ENCODE results near the gene VPS37B.

Gene VPS37B

GRCh38 chr12:122851820-122852219 is 44.1 kb downstream of the VPS37B start:
- DNase-seq, result no peak

- DNase-seq, result no peak
Measured at GRCh38 chr12:122850695-122851350, 45.1 kb downstream of the VPS37B start.

DNA sequence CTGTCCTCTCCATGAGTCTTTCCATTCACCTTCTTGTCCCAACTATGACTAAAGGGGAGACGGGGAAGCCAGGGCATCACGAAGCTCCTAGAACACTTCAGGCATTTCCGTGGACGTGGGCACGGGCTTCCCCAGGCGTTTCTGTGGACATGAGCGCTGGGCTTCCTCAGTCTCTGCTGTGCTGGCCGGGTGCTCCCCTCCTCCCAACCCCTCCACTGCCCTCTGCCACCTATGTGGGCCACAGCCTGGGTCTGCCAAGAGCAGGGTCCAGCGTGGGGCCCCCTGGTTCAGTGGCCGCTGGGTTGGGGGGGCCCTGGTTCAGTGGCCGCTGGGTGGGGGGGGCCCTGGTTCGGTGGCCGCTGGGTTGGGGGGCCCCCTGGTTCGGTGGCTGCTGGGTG is 45.9 kb downstream of the VPS37B start:
- DNase-seq, result no peak

- DNase-seq, result no peak
Measured at GRCh38 chr12:122849352-122850047, 46.4 kb downstream of the VPS37B start.

DNA sequence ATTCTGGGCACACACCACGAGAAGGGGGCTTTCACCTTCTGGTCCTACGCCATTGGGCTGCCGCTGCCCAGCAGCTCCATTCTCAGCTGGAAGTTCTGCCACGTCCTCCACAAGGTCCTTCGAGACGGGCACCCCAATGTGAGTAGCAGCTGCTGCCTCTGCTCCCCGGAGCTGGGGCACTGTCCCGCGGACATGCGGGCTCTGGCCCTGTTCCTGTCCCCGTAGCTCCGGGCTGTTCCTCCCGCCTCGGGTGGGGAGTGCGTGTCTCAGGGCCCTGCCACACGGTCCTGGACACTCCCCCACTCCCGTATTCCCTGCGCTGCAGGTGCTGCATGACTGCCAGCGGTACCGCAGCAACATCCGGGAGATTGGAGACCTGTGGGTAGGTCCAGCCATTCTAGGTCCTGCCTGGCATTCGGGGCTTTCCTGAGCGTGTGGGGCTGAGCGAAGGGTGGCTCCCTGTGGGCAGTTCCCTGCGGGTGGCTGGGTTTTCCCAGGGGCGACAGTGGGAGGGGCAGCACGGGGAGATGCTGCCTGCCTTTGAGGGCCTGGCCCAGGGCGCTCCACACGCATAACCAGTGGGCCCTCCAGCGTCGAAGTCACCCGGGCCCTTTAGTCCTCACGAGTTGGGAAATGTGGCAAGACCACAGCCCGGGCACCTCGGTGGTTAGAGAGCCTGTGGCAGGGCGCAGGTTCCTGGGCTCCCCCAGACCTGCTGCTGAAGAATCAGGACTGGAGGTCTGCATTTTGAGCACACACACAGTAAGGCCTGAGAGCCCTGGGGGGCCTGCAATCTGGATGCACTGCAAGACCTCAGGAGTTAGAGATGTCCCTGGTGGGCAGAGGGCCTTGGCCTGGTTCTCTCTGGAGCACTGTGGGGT is 47.2 kb downstream of the VPS37B start:
- DNase-seq, result no peak

- DNase-seq, result no peak
Measured at GRCh38 chr12:122847921-122848421, 48.0 kb downstream of the VPS37B start.

DNA sequence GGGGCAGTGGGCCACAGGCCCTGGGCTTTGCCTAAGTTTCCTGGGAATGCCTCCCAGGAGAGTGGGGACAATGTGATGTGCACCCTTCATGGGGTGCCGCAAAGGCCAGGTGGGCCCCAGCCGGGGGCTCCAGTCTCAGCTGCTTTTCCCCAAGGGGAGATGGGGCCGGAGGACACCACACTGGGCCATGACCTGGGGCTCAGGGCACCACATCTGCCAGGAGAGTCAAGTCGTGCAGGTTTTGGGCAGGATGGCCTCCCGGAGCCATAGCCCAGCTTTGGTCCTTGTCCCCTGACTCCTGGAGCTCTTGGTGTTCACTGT is 48.4 kb downstream of the VPS37B start:
- DNase-seq, result no peak

GRCh38 chr12:122846622-122847515 is 49.1 kb downstream of the VPS37B start:
- DNase-seq, result no peak

DNA sequence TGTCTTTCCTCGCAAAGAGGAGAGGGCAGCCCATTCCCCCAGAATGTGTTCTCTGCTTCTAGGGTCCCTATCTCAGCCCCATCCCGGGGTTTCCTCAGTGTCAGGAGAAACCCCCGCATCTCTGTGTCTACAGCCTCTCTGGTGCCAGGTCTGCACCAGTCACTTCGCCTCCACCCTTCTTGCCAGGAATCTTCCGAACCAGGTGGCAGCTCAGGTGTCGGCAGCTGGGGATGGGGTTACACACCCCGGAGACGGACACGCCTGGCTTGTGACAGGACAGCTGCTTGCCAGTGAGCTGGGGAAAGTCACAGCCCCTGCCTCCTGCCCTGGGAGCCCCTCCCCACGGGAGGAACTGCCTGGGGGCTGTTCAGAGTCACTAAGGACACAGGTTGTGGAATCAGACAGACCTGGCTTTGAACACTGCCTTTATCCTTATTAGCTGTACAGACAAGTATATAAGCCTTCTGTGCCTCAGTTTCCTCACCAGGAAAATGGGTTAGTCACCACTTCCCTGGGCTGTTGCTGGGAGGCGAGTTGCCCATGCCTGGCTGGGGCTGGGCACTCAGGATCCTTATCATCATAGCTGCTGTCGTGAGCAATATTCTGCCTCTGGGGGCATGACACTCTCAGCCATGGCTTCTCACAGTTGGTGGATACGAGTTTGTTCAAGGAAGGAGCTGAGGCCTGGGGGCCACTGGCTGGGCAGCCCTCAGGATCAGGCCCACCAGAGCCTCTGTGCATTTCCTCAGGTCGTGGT is 49.9 kb downstream of the VPS37B start:
- DNase-seq, result no peak

GRCh38 chr12:122845041-122845864 is 50.7 kb downstream of the VPS37B start:
- no peak for DNase-seq

DNA sequence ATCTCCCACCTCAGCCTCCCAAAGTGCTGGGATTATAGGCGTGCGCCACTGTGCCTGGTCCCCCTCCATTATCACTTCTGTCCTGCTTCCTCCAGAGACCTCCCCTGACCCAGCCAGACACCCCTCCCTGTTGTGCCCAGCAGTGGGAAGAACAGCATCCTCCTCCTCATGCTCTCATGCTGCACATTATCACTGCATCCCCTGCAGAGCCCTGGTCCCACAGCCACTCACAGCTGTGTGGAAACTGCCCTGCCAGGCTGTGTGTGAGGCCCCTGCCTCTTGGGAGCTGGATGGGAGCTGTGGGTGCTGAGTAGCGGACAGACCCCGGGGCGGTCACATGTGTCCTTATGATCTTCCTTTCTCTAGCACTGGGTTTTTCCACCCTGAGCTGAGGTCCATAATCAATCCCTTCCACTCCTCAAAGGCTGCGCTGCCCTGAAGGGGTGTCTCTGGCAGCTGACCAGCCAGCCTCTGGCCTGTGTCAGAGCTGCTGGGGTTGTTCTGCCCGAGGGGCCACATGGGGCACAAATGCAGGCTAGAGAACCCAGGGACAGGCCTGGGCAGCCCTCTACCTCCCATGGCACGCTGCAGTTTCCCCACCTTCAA is 51.5 kb downstream of the VPS37B start:
- no peak for DNase-seq

- no peak for DNase-seq
Measured at GRCh38 chr12:122843455-122843854, 52.5 kb downstream of the VPS37B start.

DNA sequence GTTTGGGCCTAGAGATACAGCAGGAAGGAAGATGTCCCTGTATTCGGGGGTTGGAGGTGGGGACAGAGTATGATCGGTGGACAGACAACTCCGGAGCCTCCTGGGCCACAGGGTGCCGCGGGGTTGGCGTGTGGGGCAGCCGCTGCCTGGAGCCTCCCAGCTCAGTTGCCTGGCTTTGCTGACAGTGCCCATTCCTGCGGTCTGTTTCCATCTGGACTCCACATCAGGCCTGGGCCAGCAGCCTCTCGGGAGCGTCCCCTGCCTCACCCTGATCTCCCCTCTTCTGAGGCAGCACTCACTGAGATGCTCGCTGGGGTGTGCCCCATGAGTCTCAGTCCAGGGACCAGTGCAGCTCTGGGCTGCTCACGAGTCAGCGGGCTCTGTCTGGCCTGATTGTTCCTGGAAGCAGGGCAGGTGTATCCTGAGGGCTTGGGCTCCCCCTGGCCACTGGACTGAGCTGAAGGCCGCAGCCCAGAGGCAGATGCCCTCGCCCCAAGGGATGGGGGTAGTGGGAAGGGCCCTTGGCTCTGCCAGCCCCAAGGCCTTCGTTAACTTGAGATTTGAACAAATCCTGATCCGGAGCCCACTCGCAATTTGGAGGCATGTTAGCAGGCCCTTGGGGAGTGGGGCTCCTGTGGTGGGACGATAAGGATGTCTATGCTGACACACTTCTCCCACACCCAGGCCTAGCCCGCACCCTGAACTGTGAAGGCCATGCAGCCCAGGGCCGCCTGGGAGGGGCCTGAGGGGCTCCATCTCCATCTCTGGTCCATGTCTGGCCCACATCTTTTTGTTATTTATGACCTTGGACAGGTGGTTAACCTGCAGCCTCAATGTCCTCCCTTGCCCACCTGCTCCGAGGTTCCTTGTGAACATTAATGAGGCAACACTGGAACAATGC is 53.2 kb downstream of the VPS37B start:
- DNase-seq, result no peak

DNA sequence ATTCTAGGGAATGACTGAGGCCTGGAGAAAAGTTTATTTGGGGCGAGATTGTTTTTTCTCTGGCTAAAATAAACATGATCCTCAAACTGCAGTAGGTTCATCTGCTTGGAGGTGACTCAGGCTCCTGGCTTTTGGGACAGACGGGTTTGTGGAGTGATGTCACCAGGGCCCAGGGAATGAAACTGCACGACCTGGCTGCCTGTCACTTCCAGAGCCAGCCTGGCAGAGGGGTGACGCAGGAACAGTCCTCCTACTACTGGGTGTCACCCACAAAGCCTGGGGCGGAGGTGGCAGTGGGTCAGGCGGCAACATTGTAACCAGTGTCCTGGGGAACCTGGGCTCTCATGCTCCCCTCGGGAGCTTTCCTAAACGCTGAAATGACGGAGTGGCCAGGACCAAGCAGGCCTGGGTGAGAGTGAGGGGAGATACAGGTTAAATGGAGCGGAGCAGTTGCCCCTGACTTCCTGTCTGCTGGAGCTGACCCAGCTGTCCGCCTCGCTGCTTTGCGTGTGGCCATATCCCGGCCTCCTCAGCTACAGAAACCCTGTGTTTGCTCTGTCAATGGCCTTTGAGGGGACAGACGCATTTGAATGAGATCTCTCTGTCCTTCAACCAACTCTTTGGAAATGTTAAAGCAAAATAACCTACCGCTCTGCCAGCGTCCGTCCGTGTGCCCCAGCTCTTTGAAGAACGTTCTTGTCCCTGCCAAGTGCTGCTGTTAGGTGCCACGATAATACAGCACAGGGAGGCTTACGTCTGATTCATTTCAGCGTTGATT is 54.2 kb downstream of the VPS37B start:
- DNase-seq, result no peak

- no peak for DNase-seq
Measured at GRCh38 chr12:122840580-122841513, 55.1 kb downstream of the VPS37B start.

GRCh38 chr12:122839907-122840554 is 55.9 kb downstream of the VPS37B start:
- no peak for DNase-seq

GRCh38 chr12:122838841-122839240 is 57.1 kb downstream of the VPS37B start:
- no peak for DNase-seq
